Measurements from ENCODE around the gene ERVH48-1. TPM values are rescaled to one million over a fixed set of nuclear protein-coding genes. Genes with fewer than 3 reads are reported as not detected.
"Not testable (repeated sequence)": the region's sequence is repeated elsewhere in the genome, so short reads cannot be mapped to it uniquely, and the experiment has no call there.

ERVH48-1 gene
- total RNA-seq, 1 experiment from 2014 or later = not detected

DNA sequence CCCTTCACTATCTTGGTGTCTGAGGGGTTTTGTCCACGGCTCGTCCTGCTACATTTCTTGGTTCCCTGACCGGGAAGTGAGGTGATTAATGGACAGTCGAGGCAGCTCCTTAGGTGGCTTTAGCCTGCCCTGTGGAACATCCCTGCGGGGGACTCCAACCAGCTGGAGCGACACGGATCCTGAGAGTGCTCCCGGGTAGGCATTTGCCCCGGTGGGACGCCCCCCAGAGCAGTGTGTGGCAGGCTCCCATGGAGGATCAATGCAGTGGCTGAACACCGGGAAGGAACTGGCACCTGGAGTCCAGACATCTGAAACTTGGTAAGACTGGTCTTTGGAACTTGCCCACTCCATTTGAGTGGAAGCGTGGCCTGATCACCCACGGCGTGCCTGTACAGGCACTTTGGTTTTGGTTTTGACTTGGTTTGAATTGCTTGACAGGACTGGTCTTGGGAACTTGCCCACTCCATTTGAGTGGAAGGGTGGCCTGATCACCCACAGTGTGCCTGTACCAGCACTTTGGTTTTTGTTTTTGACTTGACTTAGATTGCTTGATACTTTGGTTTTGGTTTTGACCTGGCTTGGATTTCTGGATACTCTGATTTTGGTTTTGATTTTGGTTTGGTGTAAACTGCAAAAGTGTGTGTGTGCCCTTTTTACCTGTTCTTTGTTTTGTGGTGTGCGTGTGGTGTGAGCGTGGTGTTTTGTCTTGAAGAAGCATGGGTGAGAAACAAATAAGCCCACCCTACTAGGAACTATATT lies 7.1 kb upstream of the ERVH48-1 start:
- H3K79me2 ChIP-seq (ENCODE audit: low read length); H3K4me3 ChIP-seq (ENCODE audit: low read length); intact Hi-C loops (cut with micrococcal nuclease); H3K27ac ChIP-seq (ENCODE audit: low read length); H4K20me1 ChIP-seq (ENCODE audit: low read length); H3K9me2 ChIP-seq (replicated peaks; ENCODE audit: low read length); ATAC-seq; H3K4me1 ChIP-seq (ENCODE audit: insufficient read depth, low read length); H3K27me3 ChIP-seq (ENCODE audit: low read length); DNase-seq; BruUV-seq (replicated peaks); H3K9me3 ChIP-seq (ENCODE audit: low read length); H3F3A ChIP-seq (ENCODE audit: low read length, unreplicated experiment); CTCF ChIA-PET; H2AFZ ChIP-seq (ENCODE audit: low read length); H3K4me2 ChIP-seq (ENCODE audit: low read length); H3K9ac ChIP-seq (ENCODE audit: low read length); H3K36me3 ChIP-seq (ENCODE audit: low read depth, low read length): not testable (repeated sequence)
- POLR2A ChIA-PET (ENCODE audit: unreplicated experiment) = interaction anchor here (0.6 kb wide), 1 partner anchor 41 kb away, joined by 8 read pairs; no protein-coding TSS in a partner anchor

DNA sequence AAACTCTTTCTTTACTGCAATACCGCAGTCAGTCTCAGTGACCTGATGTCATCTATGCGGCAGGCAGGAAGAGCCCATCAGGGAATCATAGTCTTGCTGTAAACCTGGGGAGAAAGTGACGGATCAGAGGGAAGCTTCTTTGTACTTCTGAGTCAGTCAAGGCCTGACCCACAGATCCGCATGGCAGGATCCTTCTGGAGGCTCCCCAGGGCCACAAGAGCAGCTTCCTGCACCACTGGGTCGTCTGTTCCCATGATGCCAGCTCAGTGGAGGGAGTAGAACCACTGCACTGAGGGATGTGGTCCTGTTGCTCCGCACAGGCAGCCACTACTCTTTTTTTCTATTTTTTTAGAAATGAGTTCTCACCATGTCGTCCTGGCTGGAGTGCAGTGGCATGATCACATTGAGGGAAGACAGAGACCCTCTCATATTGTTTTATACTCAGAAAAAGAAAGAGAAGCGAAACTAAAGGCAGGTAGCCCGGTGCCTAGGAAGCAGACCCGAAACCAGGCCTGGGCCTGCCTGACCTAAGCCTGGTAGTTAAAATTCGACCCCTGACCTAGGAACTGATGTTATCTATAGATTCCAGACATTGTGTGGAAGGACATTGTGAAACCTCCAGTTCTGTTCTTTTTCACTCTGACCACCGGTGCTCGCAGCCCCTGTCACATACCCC lies 6.3 kb upstream of the ERVH48-1 start:
- TF ChIP-seq EZH2phosphoT487 (IDR thresholded peaks at IDR 0.05; ENCODE audit: borderline replicate concordance, low read length) (no peak), EZH2 (IDR thresholded peaks at IDR 0.05; ENCODE audit: low read length, unreplicated experiment) (no peak)
- TF ChIP-seq, protein P1, sequence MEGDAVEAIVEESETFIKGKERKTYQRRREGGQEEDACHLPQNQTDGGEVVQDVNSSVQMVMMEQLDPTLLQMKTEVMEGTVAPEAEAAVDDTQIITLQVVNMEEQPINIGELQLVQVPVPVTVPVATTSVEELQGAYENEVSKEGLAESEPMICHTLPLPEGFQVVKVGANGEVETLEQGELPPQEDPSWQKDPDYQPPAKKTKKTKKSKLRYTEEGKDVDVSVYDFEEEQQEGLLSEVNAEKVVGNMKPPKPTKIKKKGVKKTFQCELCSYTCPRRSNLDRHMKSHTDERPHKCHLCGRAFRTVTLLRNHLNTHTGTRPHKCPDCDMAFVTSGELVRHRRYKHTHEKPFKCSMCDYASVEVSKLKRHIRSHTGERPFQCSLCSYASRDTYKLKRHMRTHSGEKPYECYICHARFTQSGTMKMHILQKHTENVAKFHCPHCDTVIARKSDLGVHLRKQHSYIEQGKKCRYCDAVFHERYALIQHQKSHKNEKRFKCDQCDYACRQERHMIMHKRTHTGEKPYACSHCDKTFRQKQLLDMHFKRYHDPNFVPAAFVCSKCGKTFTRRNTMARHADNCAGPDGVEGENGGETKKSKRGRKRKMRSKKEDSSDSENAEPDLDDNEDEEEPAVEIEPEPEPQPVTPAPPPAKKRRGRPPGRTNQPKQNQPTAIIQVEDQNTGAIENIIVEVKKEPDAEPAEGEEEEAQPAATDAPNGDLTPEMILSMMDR (conservative IDR thresholded peaks at IDR 0.05; ENCODE audit: low read depth, low read length) = no peak
- Histone ChIP-seq H3K4me1 (ENCODE audit: insufficient read depth, low read length) (no peaks in the 10 kb centered on the region), H3K27ac (ENCODE audit: low read length) (no peak overlapping the region), H3K9ac (ENCODE audit: low read length) (no peak overlapping the region), H3K9me2 (replicated peaks; ENCODE audit: low read length) (no peaks in the 10 kb centered on the region), H3K9me3 (ENCODE audit: low read length) (no peaks in the 10 kb centered on the region), H3K4me2 (ENCODE audit: low read length) (no peak overlapping the region), H3K27me3 (ENCODE audit: low read length) (no peaks in the 10 kb centered on the region), H3K36me3 (ENCODE audit: low read depth, low read length) (no peaks in the 10 kb centered on the region), H3K4me3 (ENCODE audit: low read length) (no peak overlapping the region), H2AFZ (ENCODE audit: low read length) (no peak overlapping the region), H4K20me1 (ENCODE audit: low read length) (no peaks in the 10 kb centered on the region), H3K79me2 (ENCODE audit: low read length) (no peaks in the 10 kb centered on the region), H3F3A (ENCODE audit: low read length, unreplicated experiment) (no peaks in the 10 kb centered on the region)
- intact Hi-C loops (cut with micrococcal nuclease) = no loop called here
- DNase-seq (no peak), ATAC-seq (no peak)
- POLR2A ChIA-PET (ENCODE audit: unreplicated experiment) = interaction anchor here (0.6 kb wide), 1 partner anchor 417 kb away, joined by 3 read pairs; no protein-coding TSS in a partner anchor
- CTCF ChIA-PET = no interaction called here
- no TSS peak for BruUV-seq (replicated peaks)

DNA sequence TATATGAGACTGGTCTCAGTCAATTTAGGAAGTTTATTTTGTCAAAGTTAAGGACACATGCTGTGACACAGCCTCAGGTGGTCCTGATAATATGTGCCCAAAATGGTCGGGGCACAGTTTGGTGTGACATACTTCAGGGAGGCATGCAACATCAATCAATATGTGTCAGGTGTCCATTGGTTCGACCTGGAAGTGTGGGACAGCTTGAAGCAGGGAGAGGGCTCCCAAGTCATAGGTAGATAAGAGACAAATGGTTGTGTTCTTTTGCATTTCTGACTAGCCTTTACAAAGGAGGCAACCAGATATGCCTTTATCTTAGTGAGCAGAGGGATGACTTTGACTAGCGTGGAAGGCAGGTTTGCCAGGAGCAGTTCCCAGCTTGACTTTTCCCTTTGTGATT lies 4.5 kb upstream of the ERVH48-1 start:
- Histone ChIP-seq H2AFZ (ENCODE audit: low read length) (no peak overlapping the region), H3K9ac (ENCODE audit: low read length) (no peak overlapping the region), H3K9me3 (ENCODE audit: low read length) (no peaks in the 10 kb centered on the region), H3K36me3 (ENCODE audit: low read depth, low read length) (no peaks in the 10 kb centered on the region), H3F3A (ENCODE audit: low read length, unreplicated experiment) (no peaks in the 10 kb centered on the region), H3K4me1 (ENCODE audit: insufficient read depth, low read length) (no peaks in the 10 kb centered on the region), H3K9me2 (replicated peaks; ENCODE audit: low read length) (no peaks in the 10 kb centered on the region), H3K27ac (ENCODE audit: low read length) (no peak overlapping the region), H3K27me3 (ENCODE audit: low read length) (no peaks in the 10 kb centered on the region), H3K4me3 (ENCODE audit: low read length) (no peak overlapping the region), H3K4me2 (ENCODE audit: low read length) (no peak overlapping the region), H4K20me1 (ENCODE audit: low read length) (no peaks in the 10 kb centered on the region), H3K79me2 (ENCODE audit: low read length) (no peaks in the 10 kb centered on the region)
- ATAC-seq (no peak), DNase-seq (no peak)
- TF ChIP-seq EZH2 (IDR thresholded peaks at IDR 0.05; ENCODE audit: low read length, unreplicated experiment) (no peak), EZH2phosphoT487 (IDR thresholded peaks at IDR 0.05; ENCODE audit: borderline replicate concordance, low read length) (no peak)
- TF ChIP-seq, protein P1 (conservative IDR thresholded peaks at IDR 0.05; ENCODE audit: low read depth, low read length) = no peak
- intact Hi-C loops (cut with micrococcal nuclease) = loop anchor here (10.0 kb wide), 1 partner anchor 45 kb away; the partner anchor contains the start of gene PKNOX1
- no TSS peak for BruUV-seq (replicated peaks)
- CTCF ChIA-PET = no interaction called here
- POLR2A ChIA-PET (ENCODE audit: unreplicated experiment) = no interaction called here

DNA sequence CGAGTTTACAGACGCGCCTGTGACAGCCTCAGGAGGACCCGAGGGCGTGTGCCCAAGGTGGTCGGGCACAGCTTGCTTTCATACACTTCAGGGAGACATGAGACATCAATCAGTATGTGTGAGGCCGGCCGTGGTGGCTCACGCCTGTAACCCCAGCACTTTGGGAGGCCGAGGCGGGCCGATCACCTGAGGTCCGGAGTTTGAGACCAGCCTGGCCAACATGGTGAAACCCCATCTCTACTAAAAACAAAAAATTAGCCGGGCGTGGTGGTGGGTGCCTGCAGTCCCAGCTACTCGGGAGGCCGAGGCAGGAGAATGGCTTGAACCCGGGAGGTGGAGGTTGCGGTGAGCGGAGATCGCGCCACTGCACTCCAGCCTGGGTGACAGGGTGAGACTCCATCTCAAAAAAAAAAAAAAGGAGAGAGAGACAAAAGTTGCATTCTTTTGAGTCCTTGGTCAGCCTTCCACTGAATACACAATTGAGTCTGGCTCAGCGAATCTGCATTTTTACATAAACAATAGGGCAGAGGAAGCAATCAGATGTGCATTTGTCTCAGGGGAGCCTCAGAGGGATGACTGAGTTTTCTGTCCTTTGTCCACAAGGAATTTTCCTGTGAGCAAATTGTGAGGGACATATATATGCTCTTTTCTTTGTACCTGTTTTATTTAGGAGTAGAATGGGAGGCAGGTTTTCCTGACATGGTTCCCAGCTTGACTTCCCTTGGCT lies 2.2 kb upstream of the ERVH48-1 start:
- H3K4me1 ChIP-seq (ENCODE audit: insufficient read depth, low read length); POLR2A ChIA-PET (ENCODE audit: unreplicated experiment); H3K27me3 ChIP-seq (ENCODE audit: low read length); H3K27ac ChIP-seq (ENCODE audit: low read length); H3K9me3 ChIP-seq (ENCODE audit: low read length); H2AFZ ChIP-seq (ENCODE audit: low read length); H3K9me2 ChIP-seq (replicated peaks; ENCODE audit: low read length); H3K4me2 ChIP-seq (ENCODE audit: low read length); H3K4me3 ChIP-seq (ENCODE audit: low read length); H3F3A ChIP-seq (ENCODE audit: low read length, unreplicated experiment); H3K79me2 ChIP-seq (ENCODE audit: low read length); BruUV-seq (replicated peaks); ATAC-seq; H3K9ac ChIP-seq (ENCODE audit: low read length); H4K20me1 ChIP-seq (ENCODE audit: low read length); CTCF ChIA-PET; H3K36me3 ChIP-seq (ENCODE audit: low read depth, low read length); DNase-seq: not testable (repeated sequence)
- intact Hi-C loops (cut with micrococcal nuclease) = loop anchor here (10.0 kb wide), 1 partner anchor 47 kb away; the partner anchor contains the start of gene PKNOX1
